GM23338 (cell line): ENCODE data around the gene SCYGR8. TPM values are rescaled to one million over a fixed set of nuclear protein-coding genes. Genes with fewer than 3 reads are reported as not detected.

Experiments used
- ATAC-seq: fragments of 200-7000 bp; cut with Tn5 transposase; 3 replicates; pipeline ENCODE4 v1.9.1; 2020
- DNase-seq: peaks from one replicate; pipeline ENCODE4 v3.0.0-alpha.2; 2015; ENCODE audit warnings: low spot score
- H2AFZ ChIP-seq: fragments of 200-600 bp; sonication (generic); 2 replicates; pipeline ENCODE4 v1.8.0; 2016; ENCODE audit warnings: antibody characterized with exemption, mild to moderate bottlenecking, moderate library complexity
- H3F3A ChIP-seq: fragments of 200-600 bp; sonication (generic); replicated peaks from 2 replicates; pipeline ENCODE4 v1.8.0; 2017; ENCODE audit warnings: antibody characterized with exemption, mixed run types, low read depth
- H3K27ac ChIP-seq: fragments of 200-600 bp; sonication (generic); 2 replicates; pipeline ENCODE4 v1.6.1; 2016; ENCODE audit warnings: low read depth
- H3K27me3 ChIP-seq: fragments of 200-600 bp; sonication (generic); 2 replicates; pipeline ENCODE4 v1.8.0; 2016; ENCODE audit warnings: mild to moderate bottlenecking, mixed run types, moderate library complexity; ENCODE audit not compliant: insufficient read depth
- H3K36me3 ChIP-seq: fragments of 200-600 bp; sonication (generic); 2 replicates; pipeline ENCODE4 v1.8.0; 2016; ENCODE audit warnings: mild to moderate bottlenecking; ENCODE audit not compliant: insufficient read depth
- H3K4me1 ChIP-seq: fragments of 200-600 bp; sonication (generic); 2 replicates; pipeline ENCODE4 v1.8.0; 2016; ENCODE audit warnings: mild to moderate bottlenecking, moderate library complexity; ENCODE audit not compliant: insufficient read depth
- H3K4me2 ChIP-seq: fragments of 200-600 bp; sonication (generic); 2 replicates; pipeline ENCODE4 v1.7.1; 2017; ENCODE audit warnings: mixed run types
- H3K4me3 ChIP-seq: fragments of 200-600 bp; sonication (generic); 2 replicates; pipeline ENCODE4 v1.6.1; 2016; ENCODE audit warnings: mixed run types
- H3K79me2 ChIP-seq: fragments of 200-600 bp; sonication (generic); replicated peaks from 2 replicates; pipeline ENCODE4 v1.8.0; 2017; ENCODE audit warnings: mild to moderate bottlenecking; ENCODE audit not compliant: insufficient read depth
- H3K9me2 ChIP-seq: fragments of 200-600 bp; sonication (generic); 2 replicates; pipeline ENCODE4 v1.8.0; 2017; ENCODE audit not compliant: insufficient read depth
- H4K20me1 ChIP-seq: fragments of 200-600 bp; sonication (generic); replicated peaks from 2 replicates; pipeline ENCODE4 v1.8.0; 2017; ENCODE audit warnings: mild to moderate bottlenecking; ENCODE audit not compliant: insufficient read depth
- H3K27ac Mint-ChIP-seq: 2 replicates; pipeline ENCODE4 v1.8.0; 2020; ENCODE audit warnings: inconsistent platforms, mild to moderate bottlenecking, moderate library complexity, mixed read lengths
- H3K27me3 Mint-ChIP-seq: 3 replicates; pipeline ENCODE4 v1.8.0; 2022; ENCODE audit warnings: low read depth, mild to moderate bottlenecking, moderate library complexity, mixed read lengths, inconsistent platforms; ENCODE audit not compliant: insufficient read depth, poor library complexity
- H3K36me3 Mint-ChIP-seq: 3 replicates; pipeline ENCODE4 v1.8.0; 2021; ENCODE audit warnings: low read depth, mild to moderate bottlenecking, inconsistent platforms, moderate library complexity, mixed read lengths
- H3K4me1 Mint-ChIP-seq: 3 replicates; pipeline ENCODE4 v1.8.0; 2020; ENCODE audit warnings: mild to moderate bottlenecking, inconsistent platforms, mixed read lengths
- H3K4me3 Mint-ChIP-seq: 3 replicates; pipeline ENCODE4 v1.8.0; 2021; ENCODE audit warnings: moderate library complexity, mild to moderate bottlenecking, inconsistent platforms, mixed read lengths
- H3K9me3 Mint-ChIP-seq: 3 replicates; pipeline ENCODE4 v1.8.0; 2020; ENCODE audit warnings: moderate library complexity, mild to moderate bottlenecking, inconsistent platforms, mixed read lengths
- CREB1 ChIP-seq: fragments of 250-450 bp; sonication (Bioruptor Pico); IDR thresholded peaks from 2 replicates; pipeline ENCODE4 v1.5.0; 2020; ENCODE audit warnings: low read depth, mild to moderate bottlenecking, moderate library complexity
- EZH2 ChIP-seq: fragments of 200-600 bp; sonication (generic); IDR thresholded peaks from one replicate; pipeline ENCODE4 v1.8.0; 2017; ENCODE audit warnings: antibody characterized with exemption, mild to moderate bottlenecking, low read depth; ENCODE audit not compliant: unreplicated experiment
- EZH2phosphoT487 ChIP-seq: fragments of 200-600 bp; sonication (generic); IDR thresholded peaks from one replicate; pipeline ENCODE4 v1.8.1; 2018; ENCODE audit warnings: antibody characterized with exemption; ENCODE audit not compliant: unreplicated experiment
- POLR2AphosphoS5 ChIP-seq: IDR thresholded peaks from 2 replicates; pipeline ENCODE4 v1.6.1; 2016; ENCODE audit warnings: antibody characterized with exemption, low read depth
- ZNF114 ChIP-seq: fragments of 250-450 bp; sonication (Bioruptor Pico); IDR thresholded peaks from 2 replicates; pipeline ENCODE4 v1.5.0; 2020; ENCODE audit warnings: mild to moderate bottlenecking, moderate library complexity
- ZNF331 ChIP-seq: fragments of 250-450 bp; sonication (Bioruptor Pico); IDR thresholded peaks from 2 replicates; pipeline ENCODE4 v1.5.0; 2020; ENCODE audit warnings: low read depth, mild to moderate bottlenecking, moderate library complexity
- polyA plus RNA-seq: library from polyadenylated mRNA; unstranded; fragments of >200 nt; fragmentation: Nextera tagmentation; extraction: Ambion mirVana; gene quantifications from 2 replicates; pipeline ENCODE4 v1.2.1, GENCODE V29; 2016
- total RNA-seq: library from RNA; depleted of rRNA; stranded (reverse); fragments of >200 nt; shearing (Covaris generic); gene quantifications from 2 replicates; pipeline ENCODE4 v1.2.3, GENCODE V29; 2014
- TF ChIP-seq, protein P1 (sequence below): IDR thresholded peaks from 2 replicates; pipeline ENCODE4 v1.6.1; 2016; ENCODE audit warnings: antibody characterized with exemption
- TF ChIP-seq, protein P2 (sequence below), 2 experiments: fragments of 200-600 bp in 1 of 2; sonication (generic) in 1 of 2; conservative IDR thresholded peaks; 2 replicates each; pipeline versions ENCODE4 v1.5.1 to v1.6.1; 2016 to 2017; ENCODE audit warnings: antibody characterized with exemption in 2 of 2, low read depth in 2 of 2, mild to moderate bottlenecking in 2 of 2, moderate library complexity in 1 of 2

SCYGR8 gene
- total and polyA plus RNA-seq, 2 experiments from 2014 or later, result not detected

- Histone ChIP-seq H3K79me2 (no peaks in the 10 kb centered on the region), H3K9me2 (no peaks in the 10 kb centered on the region), H3K4me3 (no peak overlapping the region), H3K27me3 (no peaks in the 10 kb centered on the region), H3K36me3 (no peaks in the 10 kb centered on the region), H2AFZ (no peak overlapping the region), H3K27ac (no peak overlapping the region), H4K20me1 (no peaks in the 10 kb centered on the region), H3K4me1 (no peaks in the 10 kb centered on the region), H3K4me2 (no peak overlapping the region), H3F3A (no peaks in the 10 kb centered on the region)
- DNase-seq (no peak), ATAC-seq (peak; percentile 30)
- H3K27ac Mint-ChIP-seq, result no peak overlapping the region
- no peak overlapping the region for H3K4me3 Mint-ChIP-seq
- H3K4me1 Mint-ChIP-seq, result peaks cover 4% of the 10 kb centered on the region; the same call in 2 of the 3 replicates
- no peaks in the 10 kb centered on the region for H3K9me3 Mint-ChIP-seq
- H3K36me3 Mint-ChIP-seq, result no peaks in the 10 kb centered on the region
- H3K27me3 Mint-ChIP-seq, result peaks cover 9% of the 10 kb centered on the region
- no peak for TF ChIP-seq EZH2phosphoT487
- TF ChIP-seq, protein P1, sequence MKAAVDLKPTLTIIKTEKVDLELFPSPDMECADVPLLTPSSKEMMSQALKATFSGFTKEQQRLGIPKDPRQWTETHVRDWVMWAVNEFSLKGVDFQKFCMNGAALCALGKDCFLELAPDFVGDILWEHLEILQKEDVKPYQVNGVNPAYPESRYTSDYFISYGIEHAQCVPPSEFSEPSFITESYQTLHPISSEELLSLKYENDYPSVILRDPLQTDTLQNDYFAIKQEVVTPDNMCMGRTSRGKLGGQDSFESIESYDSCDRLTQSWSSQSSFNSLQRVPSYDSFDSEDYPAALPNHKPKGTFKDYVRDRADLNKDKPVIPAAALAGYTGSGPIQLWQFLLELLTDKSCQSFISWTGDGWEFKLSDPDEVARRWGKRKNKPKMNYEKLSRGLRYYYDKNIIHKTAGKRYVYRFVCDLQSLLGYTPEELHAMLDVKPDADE, result no peak
- TF ChIP-seq ZNF114, result no peak
- TF ChIP-seq, protein P2, sequence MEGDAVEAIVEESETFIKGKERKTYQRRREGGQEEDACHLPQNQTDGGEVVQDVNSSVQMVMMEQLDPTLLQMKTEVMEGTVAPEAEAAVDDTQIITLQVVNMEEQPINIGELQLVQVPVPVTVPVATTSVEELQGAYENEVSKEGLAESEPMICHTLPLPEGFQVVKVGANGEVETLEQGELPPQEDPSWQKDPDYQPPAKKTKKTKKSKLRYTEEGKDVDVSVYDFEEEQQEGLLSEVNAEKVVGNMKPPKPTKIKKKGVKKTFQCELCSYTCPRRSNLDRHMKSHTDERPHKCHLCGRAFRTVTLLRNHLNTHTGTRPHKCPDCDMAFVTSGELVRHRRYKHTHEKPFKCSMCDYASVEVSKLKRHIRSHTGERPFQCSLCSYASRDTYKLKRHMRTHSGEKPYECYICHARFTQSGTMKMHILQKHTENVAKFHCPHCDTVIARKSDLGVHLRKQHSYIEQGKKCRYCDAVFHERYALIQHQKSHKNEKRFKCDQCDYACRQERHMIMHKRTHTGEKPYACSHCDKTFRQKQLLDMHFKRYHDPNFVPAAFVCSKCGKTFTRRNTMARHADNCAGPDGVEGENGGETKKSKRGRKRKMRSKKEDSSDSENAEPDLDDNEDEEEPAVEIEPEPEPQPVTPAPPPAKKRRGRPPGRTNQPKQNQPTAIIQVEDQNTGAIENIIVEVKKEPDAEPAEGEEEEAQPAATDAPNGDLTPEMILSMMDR (conservative IDR thresholded peaks at IDR 0.05; ENCODE audit: low read depth in 2 of 2), result no peak
- no peak for TF ChIP-seq ZNF331
- no peak for TF ChIP-seq CREB1 (CRISPR knock-in tag)
- no peak for TF ChIP-seq EZH2
Observed at GRCh38 chr2:227765788-227766372, 20.2 kb downstream of the SCYGR8 start.

DNA sequence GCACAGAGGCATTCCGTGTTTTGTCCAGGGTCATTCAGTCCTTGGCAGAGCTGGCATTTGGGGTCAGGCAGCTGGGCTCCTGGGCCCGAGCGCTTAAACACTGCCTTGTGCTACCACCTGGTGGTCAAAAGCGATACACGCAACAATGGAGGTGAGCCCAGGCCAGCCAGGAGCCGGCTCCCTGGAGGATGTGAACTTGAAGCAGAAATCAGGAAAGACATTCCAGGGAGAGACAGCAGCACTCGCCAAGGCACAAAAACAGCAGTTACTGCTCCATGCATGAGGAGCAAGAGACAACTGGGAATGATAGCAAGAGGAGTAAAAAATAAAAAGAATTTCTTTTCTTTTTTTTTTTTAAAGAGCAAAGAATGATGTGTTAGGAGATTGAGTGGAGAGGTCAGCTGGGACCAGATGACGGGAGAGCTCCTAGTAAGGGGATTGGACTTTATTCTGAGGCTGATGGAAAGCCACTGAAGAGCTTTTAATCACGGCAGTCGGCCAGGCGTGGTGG lies 20.7 kb downstream of the SCYGR8 start:
- Histone ChIP-seq H3K36me3 (no peaks in the 10 kb centered on the region), H3K27ac (no peak overlapping the region), H3K27me3 (no peaks in the 10 kb centered on the region), H3F3A (no peaks in the 10 kb centered on the region), H3K79me2 (no peaks in the 10 kb centered on the region), H3K4me2 (no peak overlapping the region), H3K4me3 (no peak overlapping the region), H3K4me1 (no peaks in the 10 kb centered on the region), H2AFZ (no peak overlapping the region), H4K20me1 (no peaks in the 10 kb centered on the region), H3K9me2 (no peaks in the 10 kb centered on the region)
- no peak overlapping the region for H3K4me3 Mint-ChIP-seq
- TF ChIP-seq POLR2AphosphoS5, result no peak
- TF ChIP-seq, protein P2 (conservative IDR thresholded peaks at IDR 0.05; ENCODE audit: low read depth in 2 of 2), result peak; percentile 86 to 97
- peaks cover 2% of the 10 kb centered on the region; the same call in 2 of the 3 replicates for H3K4me1 Mint-ChIP-seq
- no peaks in the 10 kb centered on the region for H3K36me3 Mint-ChIP-seq
- peaks cover 8% of the 10 kb centered on the region for H3K27me3 Mint-ChIP-seq
- no peak overlapping the region for H3K27ac Mint-ChIP-seq
- peak; percentile 94 for DNase-seq
- no peaks in the 10 kb centered on the region for H3K9me3 Mint-ChIP-seq
- peak; percentile 99 for ATAC-seq
